HG02678 (cell line): Measurements from ENCODE around the gene TNFRSF13B.
"Not testable (repeated sequence)": the region's sequence is repeated elsewhere in the genome, so short reads cannot be mapped to it uniquely, and the experiment has no call there.

Experiments used
- ATAC-seq: cut with Tn5 transposase; IDR thresholded peaks from one replicate; pipeline ENCODE4 v1.9.1; 2021; ENCODE audit warnings: mild to moderate bottlenecking, moderate library complexity; ENCODE audit not compliant: unreplicated experiment

The TNFRSF13B gene

DNA sequence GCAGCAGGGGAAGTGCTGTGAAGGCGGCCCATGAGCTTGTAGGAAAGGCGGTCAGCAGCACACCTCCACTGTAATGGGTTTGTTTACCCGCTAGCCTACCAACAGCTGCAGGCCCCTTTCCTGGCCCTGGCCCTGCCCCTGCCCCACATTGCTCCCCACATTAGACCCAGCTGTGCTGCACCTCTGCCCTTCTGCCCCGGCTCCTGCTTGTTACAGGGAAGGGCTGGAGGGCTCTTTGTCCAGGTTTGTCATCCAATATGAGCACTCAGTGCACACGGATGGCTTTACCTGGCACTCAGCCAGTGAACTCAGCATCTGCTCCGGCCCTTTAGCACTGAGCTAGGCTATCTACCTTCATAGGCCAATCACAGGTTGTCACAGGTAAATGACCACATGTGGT lies 36.0 kb upstream of the TNFRSF13B start:
- not testable (repeated sequence) for ATAC-seq

DNA sequence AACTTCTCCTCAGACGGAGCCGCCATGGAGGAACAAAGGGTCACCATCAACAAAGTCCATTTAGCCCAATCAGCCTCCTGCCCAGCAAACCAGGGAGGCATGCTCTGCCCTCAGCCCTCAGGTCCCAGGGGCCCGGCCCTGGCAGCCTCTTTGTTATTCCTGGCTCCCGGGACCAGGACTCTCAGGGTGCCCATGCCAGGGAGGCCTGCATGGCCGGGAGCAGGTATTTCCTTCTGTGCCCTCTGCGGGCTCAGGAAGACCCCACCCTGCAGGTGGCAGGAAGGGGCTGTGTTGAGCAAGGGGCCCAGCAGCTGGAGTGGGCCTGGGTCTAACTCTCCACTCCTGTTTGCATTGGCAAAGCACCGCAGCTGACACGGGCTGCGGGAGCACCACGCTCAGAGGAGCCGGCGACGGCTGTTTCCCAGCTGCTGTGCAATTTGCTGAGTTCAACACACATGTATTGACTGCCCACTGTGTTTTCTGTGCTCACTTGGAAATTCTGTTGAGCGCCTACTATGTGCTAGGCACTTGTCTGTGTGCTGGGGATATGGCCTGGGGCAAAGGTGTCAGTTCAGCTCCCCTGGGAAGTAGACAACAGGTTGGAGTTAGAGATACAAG lies 33.2 kb upstream of the TNFRSF13B start:
- ATAC-seq, result not testable (repeated sequence)

DNA sequence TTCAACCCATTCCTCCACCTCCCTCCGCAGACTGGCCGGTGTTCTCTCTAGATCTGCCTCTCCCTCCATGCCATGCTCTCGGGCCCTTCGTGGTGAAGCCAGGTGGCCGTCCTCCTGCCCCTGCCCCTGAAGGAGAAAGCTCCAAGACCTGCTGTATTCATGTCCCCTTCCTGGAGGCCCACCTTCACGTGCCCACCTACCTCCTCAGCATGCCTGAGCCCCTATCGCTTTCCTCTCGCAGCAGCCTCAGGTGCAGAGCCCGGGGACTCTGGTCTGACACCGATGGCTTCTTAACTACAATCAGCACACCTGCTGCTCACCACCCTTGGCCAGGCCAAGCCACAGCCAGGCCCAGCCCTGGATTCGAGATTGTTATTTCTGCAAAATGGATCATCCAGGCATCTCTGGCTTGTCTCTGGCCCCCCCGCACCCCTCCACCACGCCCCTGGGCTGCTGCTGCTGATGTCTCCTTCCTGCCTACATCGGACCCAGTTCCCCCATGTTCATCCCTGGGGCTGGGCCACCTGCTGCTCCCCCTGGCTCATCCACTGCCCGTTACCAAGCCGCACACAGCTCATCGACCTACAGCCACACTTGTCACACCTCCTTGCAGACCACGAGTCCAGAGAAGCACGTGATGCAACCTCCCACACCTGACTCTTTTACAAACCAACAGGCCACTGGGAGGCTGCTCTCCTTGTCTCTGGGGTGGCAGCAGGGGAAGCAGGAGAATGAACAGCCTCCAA lies 32.5 kb upstream of the TNFRSF13B start:
- ATAC-seq, result no peak

DNA sequence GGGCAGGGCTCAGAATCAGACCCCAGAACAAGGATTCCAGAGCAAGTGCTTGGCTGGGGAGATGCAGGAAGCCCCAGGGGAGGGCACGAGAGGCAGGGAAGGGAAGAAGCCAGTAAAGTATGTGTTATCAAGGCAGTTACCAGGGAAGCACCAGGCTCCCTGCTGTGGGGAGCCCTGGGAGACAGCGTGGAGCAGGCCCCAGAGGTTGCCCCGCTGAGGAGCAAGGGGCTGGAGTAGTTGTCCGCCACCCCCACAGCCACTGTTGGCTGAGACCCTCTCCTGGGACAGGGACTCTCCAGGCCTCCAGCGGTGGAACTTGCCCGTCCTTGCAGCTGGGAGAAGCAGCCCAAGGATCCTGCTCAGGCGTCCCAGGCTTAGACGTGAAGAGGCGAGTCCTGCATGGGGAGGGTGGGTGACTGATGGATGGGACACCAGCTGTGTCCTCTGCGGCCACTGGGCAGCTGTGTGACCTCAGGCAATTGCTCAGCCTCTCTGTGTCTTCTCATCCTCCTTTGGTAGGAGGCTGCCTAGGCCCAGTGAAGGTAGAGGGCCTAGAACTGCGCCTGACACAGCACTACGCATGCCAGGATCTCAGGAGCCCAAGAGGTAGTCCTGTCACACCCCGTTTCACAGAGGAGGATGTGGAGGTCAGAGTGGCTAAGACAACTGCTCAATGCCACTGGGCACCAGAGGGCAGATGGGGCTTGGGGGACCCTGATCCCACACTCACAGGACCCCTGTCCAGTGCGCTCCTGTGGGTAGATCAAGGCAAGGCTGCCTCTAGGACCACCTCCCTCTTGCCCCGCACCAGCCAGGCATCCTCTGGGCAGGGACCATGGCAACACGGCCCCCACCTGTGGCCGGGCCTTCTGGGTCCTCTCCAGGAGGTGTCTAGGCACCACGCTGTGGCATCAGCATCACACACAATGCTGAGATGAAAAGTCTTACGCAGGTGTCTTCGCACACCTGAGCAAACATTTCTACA lies 31.1 kb upstream of the TNFRSF13B start:
- ATAC-seq, result not testable (repeated sequence)

DNA sequence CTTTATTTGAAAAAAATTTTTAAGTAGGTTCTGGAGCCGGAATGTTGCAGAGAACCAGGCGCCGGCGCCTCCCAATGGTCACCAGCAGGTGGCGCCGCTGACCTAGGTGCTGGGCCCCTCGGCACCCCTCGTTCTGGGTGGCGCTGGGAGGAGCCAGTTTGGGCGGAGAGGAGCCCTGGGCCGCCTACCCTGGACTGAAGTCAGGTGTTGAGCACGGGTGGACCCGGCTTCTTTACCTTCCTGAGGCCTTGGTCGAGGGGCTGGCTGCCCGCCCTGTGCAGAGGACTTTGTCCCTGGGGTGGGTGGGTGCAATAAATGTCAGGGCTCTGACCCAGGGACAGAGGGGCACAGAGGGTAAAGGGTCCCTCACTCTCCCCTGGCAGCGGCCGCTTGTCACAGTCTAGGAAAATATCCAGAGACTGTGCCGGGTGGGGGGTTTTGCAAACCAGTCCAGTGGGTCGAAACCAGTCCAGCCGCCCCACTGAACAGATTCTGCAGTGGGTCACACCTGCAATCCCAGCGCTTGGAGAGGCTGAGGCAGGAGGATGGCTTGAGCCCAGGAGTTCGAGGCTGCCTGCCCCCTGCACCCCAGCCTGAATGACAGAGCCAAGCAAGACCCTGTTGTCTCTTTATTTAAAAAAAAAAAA lies 30.1 kb upstream of the TNFRSF13B start:
- ATAC-seq, result peak; percentile 65

DNA sequence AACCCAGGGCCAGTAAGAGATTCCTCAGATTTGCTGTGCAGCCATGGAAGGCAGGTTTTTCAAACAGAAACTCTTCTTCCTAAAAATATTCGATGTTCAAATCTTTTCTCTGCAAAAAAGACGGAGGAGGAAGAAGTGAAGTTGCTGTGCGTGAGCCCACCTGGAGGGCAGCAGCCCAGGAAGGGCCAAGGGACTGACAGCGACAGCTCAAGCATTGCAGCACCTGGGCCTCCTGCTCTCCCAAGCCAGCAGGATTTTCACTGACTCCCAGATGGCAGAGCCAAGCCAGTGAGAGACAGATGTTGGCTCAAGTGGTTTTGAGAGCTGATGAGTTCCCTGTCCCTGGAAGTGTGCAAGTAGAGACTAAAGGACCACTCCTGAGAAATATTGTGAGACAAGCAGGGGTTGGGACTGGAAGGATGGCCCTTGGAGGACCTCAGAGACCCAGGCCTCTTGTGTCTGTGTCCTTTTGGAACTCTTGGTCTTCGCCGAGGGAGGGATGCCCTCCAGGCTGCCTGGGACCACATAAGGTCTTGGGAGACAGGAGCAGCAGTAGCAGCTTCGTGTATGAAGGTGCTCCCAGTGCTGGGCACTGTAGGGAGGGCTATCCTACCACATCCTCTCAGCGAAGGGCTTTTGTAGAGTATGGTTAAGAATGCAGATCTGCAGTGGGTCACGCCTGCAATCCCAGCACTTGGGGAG lies 29.3 kb upstream of the TNFRSF13B start:
- no peak for ATAC-seq

DNA sequence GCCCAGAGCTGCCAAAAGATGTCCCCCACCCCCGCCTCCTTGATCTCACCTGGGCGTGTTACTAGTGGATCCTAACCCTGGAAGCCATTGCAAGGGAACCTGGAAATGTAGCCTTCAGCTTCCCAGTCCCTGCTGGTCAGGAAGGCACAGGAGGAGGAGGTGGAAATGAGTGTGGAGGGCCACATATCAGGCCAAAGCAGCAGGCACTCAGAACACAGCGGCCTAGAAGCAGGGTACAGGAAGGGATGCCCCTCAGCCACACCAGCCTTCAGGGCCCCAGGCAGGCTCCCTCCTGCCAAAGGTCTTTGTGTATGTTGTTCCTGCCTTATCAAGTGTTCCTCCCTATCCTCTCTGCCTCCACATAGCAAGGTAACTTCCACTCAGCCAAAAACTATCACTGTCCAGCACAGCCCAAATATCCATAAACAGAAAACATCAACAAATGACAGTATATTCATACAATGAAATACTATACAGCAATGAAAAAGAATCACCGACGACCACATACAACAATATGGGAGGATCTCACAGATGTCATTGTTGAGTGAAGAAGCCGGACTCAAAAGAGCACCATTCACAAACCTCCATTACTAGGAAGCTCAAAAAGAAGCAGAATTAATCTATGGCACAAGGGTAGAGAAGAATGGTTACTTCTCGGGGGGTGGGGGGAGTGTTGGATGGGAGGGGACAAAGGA lies 28.2 kb upstream of the TNFRSF13B start:
- ATAC-seq, result no peak

DNA sequence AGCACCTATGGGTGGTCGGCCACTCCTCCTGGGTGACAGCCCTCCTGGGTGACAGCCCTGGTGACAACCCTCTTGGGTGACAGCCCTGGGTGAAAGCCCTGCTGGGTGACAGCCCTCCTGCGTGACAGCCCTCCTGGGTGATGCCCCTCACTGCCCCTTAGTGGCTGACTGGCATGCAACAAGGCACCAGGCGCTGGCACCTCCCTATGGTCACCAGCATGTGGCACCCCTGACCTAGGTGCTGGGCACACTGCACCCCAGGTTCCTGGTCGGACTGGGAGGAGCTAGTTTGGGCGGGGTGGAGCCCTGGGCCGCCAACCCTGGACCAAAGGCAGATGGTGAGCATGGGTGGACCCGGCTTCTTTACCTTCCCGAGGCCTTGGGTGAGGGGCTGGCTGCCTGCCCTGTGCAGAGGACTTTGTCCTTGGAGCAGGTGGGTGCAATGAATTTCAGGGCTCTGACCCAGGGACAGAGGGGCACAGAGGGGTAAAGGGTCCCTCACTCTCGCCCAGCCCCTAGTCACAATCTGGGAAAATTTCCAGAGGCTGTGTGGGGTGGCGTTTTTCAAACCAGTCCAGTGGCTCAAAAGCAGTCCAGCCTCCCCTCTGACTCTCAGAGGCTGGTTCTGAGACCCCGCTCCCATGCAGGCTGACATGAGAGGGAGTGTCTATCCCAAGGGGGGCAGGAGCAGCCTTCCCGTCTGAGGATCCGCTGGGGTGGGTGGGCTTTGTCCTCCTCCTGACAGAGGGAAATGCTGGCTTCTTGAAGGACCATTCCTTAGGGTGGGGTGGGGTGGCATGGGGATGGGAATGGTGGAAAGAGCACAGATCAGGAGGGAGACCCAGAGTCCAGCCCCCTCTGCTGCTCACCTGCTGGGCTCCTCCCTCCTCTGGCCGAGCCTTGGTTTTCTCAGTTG lies 25.9 kb upstream of the TNFRSF13B start:
- no peak for ATAC-seq

DNA sequence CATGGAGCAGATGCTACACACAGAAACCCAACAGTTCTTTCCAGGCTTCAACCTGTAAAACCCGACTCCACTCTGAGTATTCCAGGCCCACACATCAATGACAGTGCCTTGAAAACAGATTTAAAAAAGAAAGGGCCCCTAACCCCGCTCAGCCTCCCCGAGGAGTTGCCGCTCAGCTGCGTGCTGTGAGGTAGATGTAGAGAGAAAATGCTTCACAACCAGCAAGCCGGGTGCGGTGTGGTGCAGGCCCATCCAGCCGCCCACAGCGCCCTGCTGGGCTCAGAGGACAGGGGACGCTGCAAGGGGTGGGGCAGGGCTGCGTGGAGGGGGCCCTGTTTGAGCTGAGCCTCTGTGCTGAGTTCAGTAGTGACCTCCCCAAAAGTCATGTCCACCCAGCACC lies 24.8 kb upstream of the TNFRSF13B start:
- not testable (repeated sequence) for ATAC-seq

DNA sequence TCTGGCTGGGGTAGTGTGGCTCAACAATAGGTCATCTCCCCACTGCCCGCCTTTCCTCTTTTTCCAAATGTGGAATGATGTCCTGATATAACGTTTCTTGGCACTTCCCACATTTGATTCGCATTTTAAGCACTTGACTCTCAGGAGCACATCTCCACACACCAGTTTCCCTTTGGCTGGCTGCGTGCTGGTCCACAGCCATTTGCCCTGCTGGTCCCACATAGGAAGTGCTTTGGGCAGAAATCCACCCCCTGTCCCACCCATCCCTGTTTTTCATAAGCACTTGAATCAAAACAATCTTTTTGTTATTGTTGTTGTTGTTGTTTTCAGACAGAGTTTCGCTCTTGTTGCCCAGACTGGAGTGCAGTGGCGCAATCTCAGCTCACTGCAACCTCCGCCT lies 24.0 kb upstream of the TNFRSF13B start:
- no peak for ATAC-seq

DNA sequence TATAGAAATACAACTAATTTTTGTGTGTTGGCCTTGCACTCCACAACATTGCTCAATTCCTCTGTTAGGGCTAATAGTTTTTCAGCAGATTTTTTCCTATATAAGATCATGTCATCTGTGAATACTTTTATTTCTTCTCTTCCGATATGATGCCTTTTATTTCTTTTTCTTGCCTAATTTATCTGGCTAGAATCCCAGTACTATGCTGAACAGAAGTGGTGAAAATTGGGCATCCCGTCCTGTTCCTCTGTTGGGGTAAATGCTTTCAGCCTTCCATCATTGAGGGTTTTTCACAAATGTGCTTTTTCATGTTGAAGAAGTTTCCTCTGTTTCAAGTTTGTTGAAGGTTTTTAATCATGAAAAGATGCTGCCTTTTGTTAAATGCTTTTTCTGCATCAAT lies 22.7 kb upstream of the TNFRSF13B start:
- no peak for ATAC-seq

DNA sequence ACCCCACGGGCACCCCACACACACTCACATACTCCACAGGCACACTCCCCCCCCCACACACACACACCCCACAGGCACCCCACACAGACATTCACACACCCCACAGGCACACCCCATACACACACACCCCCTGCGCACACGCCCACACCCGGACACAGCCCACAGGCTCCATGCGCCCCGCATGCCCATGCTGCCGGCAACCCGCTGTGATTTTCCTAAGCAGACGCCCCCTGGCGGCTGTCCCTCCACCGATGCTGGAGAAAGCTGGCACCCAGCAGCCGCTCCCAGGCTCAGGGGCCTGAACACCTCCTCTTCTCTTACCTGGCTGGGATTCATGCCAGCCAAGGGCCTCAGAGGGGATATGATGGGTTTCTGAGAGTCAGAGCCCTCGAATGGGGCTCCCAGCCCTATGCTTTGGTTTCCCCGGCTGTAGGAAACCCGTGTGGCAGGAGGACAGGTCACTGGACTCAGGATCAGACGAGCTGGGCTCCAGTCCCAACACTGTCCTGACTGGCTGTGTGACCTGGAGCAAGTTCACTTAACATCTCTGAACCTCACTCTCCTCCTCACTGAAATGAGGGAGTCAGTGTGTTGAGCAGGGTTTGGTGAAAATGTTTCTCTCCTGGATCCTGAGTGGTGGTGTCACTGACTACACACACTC lies 19.6 kb upstream of the TNFRSF13B start:
- no peak for ATAC-seq

DNA sequence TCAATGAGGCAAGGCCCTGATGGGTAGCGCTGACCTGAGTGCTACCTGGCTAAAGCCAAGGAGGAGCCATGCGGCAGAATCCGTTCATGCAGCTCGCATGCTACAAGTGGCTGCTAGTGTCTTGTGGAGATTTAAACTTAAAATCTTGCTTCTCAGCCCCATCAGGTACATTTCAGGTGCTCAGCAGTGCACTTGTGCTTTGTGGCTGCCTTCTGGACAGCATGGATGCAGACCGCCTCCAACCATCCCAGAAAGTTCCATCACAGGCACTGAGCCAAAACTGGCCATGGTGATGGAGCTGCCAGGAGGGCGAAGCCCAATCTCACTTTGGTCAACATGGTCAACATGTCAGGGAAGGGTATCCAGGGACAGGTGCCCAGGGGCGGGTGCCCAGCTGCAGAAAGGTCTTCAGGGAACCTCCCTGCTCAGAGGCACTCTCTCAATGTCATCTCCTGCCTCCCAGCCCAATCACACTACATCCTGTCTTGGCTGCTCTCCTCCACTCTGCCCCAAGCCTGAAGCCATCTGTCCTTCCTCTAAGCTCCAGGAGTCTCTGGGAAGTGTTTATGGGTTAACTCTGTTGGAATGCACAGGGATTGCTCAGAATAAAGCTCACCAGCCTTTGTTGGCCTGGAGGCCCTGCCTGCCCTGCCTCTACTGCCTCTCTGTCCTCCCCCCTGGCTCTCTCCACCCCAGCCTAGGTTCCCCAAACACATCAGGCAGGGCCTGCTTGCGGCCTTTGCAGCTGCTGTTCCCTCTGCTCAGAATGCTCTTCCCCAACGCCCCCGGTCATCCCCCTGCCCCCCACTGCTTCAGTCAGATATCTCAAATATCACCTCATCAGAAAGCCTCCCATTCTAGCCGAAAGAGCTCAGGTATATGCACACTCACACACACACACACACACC lies 18.3 kb upstream of the TNFRSF13B start:
- no peak for ATAC-seq

DNA sequence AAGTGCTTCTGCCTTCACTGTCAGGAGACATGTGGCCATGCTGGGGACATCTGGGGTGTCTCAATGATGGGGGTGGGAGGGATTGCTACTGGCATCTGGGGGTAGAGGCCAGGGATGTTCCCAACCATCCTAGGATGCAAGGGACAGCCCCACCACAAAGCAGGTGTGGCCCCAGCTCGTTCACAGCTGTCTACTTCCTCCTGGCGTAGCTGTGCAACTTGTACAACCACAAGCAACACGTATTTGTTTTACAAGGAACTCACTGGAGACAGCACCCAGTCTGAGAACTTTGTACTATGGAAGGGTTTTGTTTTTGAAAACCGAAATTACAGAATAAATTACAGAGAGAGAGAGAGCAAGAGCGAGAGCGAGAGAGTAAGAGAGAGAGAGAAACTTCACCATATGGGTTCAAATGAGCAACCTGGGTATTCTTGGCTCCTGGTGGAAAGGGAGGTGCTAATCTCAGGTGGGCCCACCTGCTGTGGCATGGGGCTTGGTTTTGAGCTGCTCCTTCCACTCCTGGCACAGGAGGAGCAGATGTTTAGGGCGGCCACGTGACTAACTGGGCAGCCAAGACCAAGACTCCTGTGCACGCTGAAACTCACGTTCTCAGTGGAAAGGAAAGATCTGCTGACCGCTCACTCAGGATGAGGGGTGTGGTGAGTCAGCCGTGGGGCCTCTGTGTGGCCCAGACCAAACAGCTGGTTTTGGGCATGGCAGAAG lies 17.5 kb upstream of the TNFRSF13B start:
- ATAC-seq, result peak; percentile 38

DNA sequence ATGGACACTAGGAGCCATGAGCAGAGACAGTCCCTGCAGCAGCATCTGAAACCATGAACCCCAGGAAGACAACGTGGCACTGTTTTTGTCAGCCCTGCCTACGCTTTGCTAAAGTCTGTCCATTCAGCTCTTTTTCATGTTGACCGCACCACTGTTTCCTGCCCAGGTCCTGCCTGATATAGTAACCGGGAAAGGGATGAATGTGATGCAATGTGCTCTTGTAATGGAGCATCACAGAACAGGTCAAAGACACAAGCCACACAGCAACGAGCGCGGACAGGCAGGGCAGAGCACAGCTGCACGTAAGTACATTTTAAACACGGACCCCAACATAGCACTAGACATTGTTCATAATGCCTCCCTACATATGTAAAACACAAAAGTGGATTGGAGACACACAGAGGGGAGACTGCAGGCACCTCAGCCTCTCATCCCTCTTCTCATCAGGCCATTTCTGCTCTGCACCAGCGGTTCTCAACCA lies 16.9 kb upstream of the TNFRSF13B start:
- peak; percentile 8 for ATAC-seq

DNA sequence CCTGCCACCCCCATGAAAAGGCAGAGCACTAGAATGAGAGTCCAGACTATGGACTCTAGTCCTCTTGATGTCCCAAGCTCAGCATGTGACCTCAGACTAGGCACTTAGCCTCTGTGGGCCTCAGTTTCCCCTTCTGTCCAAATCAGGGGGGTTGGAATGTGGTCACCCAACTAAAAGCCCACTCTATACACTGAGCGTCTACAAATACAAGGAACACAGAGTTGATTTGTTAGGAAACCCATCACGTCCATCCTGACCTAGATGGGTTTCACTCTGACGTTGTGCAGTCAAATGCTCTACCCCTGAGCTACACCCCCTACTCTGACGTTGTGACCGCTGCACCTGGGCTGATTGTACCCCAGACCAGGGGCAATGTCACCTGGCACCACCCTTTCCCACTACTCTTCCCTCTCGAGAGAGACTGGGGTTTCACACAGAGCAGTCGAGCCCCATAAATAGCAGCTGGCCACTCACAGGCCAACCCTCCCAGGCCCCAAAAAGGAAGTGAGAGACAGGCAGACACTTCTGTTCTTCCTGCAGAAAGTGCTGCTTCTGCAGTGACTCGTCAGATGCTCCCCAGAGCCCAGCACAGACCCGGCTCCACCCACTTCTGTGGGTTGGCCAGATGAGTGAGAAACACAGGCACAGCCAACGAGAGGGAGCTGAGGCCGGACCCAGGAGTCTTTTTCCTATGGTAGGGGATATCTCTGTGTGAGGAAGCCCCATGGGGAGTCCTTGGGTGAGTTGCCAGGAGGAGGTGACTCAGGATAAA lies 16.1 kb upstream of the TNFRSF13B start:
- peak; percentile 67 for ATAC-seq
